ENCODE data around the gene SIRT2. TPM values are rescaled to one million over a fixed set of nuclear protein-coding genes. Genes with fewer than 3 reads are reported as not detected.

The SIRT2 gene
- total RNA-seq, 1 donor from 2014 or later: 91.3 TPM

GRCh38 chr19:38837656-38838121, 61.7 kb downstream of the SIRT2 start:
- H3K4me3 Mint-ChIP-seq (ENCODE audit: unreplicated experiment): no peak overlapping the region
- H3K36me3 Mint-ChIP-seq (ENCODE audit: unreplicated experiment): no peaks in the 10 kb centered on the region
- no peak overlapping the region for H3K27ac Mint-ChIP-seq (ENCODE audit: unreplicated experiment)
- H3K27me3 Mint-ChIP-seq (ENCODE audit: unreplicated experiment): peaks cover 8% of the 10 kb centered on the region
- TF ChIP-seq, protein P1, sequence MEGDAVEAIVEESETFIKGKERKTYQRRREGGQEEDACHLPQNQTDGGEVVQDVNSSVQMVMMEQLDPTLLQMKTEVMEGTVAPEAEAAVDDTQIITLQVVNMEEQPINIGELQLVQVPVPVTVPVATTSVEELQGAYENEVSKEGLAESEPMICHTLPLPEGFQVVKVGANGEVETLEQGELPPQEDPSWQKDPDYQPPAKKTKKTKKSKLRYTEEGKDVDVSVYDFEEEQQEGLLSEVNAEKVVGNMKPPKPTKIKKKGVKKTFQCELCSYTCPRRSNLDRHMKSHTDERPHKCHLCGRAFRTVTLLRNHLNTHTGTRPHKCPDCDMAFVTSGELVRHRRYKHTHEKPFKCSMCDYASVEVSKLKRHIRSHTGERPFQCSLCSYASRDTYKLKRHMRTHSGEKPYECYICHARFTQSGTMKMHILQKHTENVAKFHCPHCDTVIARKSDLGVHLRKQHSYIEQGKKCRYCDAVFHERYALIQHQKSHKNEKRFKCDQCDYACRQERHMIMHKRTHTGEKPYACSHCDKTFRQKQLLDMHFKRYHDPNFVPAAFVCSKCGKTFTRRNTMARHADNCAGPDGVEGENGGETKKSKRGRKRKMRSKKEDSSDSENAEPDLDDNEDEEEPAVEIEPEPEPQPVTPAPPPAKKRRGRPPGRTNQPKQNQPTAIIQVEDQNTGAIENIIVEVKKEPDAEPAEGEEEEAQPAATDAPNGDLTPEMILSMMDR (IDR thresholded peaks at IDR 0.05; ENCODE audit: partially characterized antibody, unreplicated experiment): no peak
- no peaks in the 10 kb centered on the region for H3K4me1 Mint-ChIP-seq (ENCODE audit: low read depth, unreplicated experiment)
- peaks cover 2% of the 10 kb centered on the region for H3K9me3 Mint-ChIP-seq (ENCODE audit: unreplicated experiment)
- no peak for DNase-seq

DNA sequence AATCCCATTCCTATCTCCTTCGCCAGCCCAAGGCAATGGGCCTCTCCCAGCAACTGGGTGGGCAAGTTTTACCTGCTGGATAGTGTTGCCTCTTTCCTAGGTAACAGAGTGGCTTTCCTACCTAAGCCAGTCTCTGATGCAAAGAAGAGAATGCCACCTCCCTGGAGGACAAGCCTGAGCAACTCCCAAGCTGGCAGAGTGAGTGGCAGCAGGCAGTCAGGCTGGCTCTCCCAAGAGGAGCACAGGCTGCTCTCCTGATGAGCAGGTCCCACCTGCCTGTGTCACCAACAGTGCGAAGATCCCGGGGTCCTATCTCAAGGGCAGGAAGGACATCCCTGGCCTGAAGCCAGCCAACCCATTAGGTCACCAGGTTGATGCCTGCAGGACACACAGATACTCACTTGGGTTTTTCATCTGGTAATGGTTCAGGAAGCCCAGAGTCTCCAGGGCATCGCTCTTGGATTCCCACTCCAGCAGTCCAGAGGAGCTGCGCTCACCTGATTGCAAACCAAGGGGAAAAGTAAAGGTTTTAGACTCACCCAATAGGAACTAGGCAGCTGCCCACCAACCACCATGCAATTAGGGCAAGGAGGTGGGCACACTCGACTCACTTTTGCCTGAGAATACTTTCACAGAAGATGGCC, 62.3 kb downstream of the SIRT2 start:
- Mint-ChIP-seq H3K9me3 (ENCODE audit: unreplicated experiment) (peaks cover 2% of the 10 kb centered on the region), H3K27me3 (ENCODE audit: unreplicated experiment) (peaks cover 6% of the 10 kb centered on the region), H3K4me3 (ENCODE audit: unreplicated experiment) (no peak overlapping the region), H3K4me1 (ENCODE audit: low read depth, unreplicated experiment) (peaks cover 4% of the 10 kb centered on the region), H3K27ac (ENCODE audit: unreplicated experiment) (no peak overlapping the region), H3K36me3 (ENCODE audit: unreplicated experiment) (no peaks in the 10 kb centered on the region)
- no peak for DNase-seq
- TF ChIP-seq, protein P1 (IDR thresholded peaks at IDR 0.05; ENCODE audit: partially characterized antibody, unreplicated experiment): no peak

- no peak overlapping the region for H3K4me3 Mint-ChIP-seq (ENCODE audit: unreplicated experiment)
- TF ChIP-seq, protein P1 (IDR thresholded peaks at IDR 0.05; ENCODE audit: partially characterized antibody, unreplicated experiment): no peak
These were observed 63.0 kb downstream of the SIRT2 start for GRCh38 chr19:38836159-38836982.

DNA sequence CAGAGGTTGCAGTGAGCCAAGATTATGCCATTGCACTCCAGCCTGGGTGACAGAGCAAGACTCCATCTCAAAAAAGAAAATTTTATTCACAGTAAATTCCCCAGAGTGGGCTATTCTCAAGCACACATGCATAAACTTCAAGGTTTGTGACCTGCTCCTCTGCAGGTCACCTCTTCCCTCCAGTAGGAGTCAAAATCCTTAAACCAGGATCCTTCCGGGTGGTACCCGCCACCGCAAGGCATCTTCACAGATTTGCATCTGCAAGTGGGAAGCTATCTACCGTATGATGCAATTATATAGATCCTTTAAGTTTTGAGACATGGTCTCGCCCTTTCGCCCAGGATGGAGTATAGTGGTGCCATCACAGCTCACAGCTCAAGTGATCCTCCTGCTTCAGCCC, 64.8 kb downstream of the SIRT2 start:
- TF ChIP-seq, protein P1 (IDR thresholded peaks at IDR 0.05; ENCODE audit: partially characterized antibody, unreplicated experiment): no peak
- DNase-seq: no peak
- peaks cover 3% of the 10 kb centered on the region for H3K9me3 Mint-ChIP-seq (ENCODE audit: unreplicated experiment)
- H3K27ac Mint-ChIP-seq (ENCODE audit: unreplicated experiment): no peak overlapping the region
- peaks cover 9% of the 10 kb centered on the region for H3K4me1 Mint-ChIP-seq (ENCODE audit: low read depth, unreplicated experiment)
- H3K27me3 Mint-ChIP-seq (ENCODE audit: unreplicated experiment): peaks cover 4% of the 10 kb centered on the region
- no peak overlapping the region for H3K4me3 Mint-ChIP-seq (ENCODE audit: unreplicated experiment)
- no peaks in the 10 kb centered on the region for H3K36me3 Mint-ChIP-seq (ENCODE audit: unreplicated experiment)

More at GRCh38 chr19:38836159-38836982, 63.0 kb downstream of the SIRT2 start:
- H3K36me3 Mint-ChIP-seq (ENCODE audit: unreplicated experiment): no peaks in the 10 kb centered on the region
- H3K27me3 Mint-ChIP-seq (ENCODE audit: unreplicated experiment): peaks cover 4% of the 10 kb centered on the region
- peaks cover 7% of the 10 kb centered on the region for H3K4me1 Mint-ChIP-seq (ENCODE audit: low read depth, unreplicated experiment)
- H3K27ac Mint-ChIP-seq (ENCODE audit: unreplicated experiment): no peak overlapping the region
- no peak for DNase-seq
- H3K9me3 Mint-ChIP-seq (ENCODE audit: unreplicated experiment): peaks cover 3% of the 10 kb centered on the region

DNA sequence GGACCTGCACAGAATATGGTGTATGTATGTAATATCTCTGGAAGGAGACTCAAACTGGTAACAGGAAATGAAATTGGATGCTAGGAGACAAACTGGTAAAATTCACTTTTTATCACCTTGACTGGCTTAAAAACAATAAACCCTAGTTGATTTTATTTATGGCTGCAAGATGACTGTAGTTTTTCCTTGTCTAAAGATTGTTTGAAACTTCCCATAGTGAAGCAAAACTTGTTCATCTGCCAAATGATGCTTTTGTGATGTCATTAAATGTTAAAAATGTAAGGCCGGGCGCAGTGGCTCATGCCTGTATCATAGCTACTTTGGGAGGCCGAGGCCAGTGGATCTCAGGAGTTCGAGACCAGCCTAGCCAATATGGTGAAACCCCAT, 65.3 kb downstream of the SIRT2 start:
- Mint-ChIP-seq H3K27ac (ENCODE audit: unreplicated experiment) (peak overlapping the region; percentile 38), H3K4me1 (ENCODE audit: low read depth, unreplicated experiment) (peaks cover 9% of the 10 kb centered on the region), H3K27me3 (ENCODE audit: unreplicated experiment) (peaks cover 4% of the 10 kb centered on the region), H3K4me3 (ENCODE audit: unreplicated experiment) (no peak overlapping the region), H3K36me3 (ENCODE audit: unreplicated experiment) (no peaks in the 10 kb centered on the region), H3K9me3 (ENCODE audit: unreplicated experiment) (peaks cover 3% of the 10 kb centered on the region)
- no peak for DNase-seq
- TF ChIP-seq, protein P1 (IDR thresholded peaks at IDR 0.05; ENCODE audit: partially characterized antibody, unreplicated experiment): no peak

All from glutamatergic neuron (in vitro differentiated cells).